Activated gamma-delta T cell (primary cell): ENCODE data around the gene SPATA19.

Source experiments
- DNase-seq: peaks from one replicate; lab custom pipeline; 2025; lab: John Stamatoyannopoulos, UW

The SPATA19 gene

GRCh38 chr11:133818302-133818701 lies 27.0 kb downstream of the SPATA19 start:
- DNase-seq = no peak

- no peak for DNase-seq
Observed at GRCh38 chr11:133817449-133817848, 27.9 kb downstream of the SPATA19 start.

- no peak for DNase-seq
Observed at GRCh38 chr11:133816146-133816870, 29.0 kb downstream of the SPATA19 start.

GRCh38 chr11:133815636-133816035 lies 29.7 kb downstream of the SPATA19 start:
- no peak for DNase-seq

GRCh38 chr11:133814588-133815100 lies 30.7 kb downstream of the SPATA19 start:
- DNase-seq = no peak

- no peak for DNase-seq
Observed at GRCh38 chr11:133811850-133812685, 33.2 kb downstream of the SPATA19 start.

- no peak for DNase-seq
Observed at GRCh38 chr11:133810766-133811165, 34.5 kb downstream of the SPATA19 start.

- no peak for DNase-seq
Observed at GRCh38 chr11:133809569-133810491, 35.5 kb downstream of the SPATA19 start.

GRCh38 chr11:133808393-133809140 lies 36.7 kb downstream of the SPATA19 start:
- DNase-seq = no peak

- no peak for DNase-seq
Observed at GRCh38 chr11:133803026-133803425, 42.3 kb downstream of the SPATA19 start.

- no peak for DNase-seq
Observed at GRCh38 chr11:133801356-133801755, 44.0 kb downstream of the SPATA19 start.

- DNase-seq = no peak
Observed at GRCh38 chr11:133800666-133801065, 44.6 kb downstream of the SPATA19 start.

- DNase-seq = no peak
Observed at GRCh38 chr11:133797554-133797953, 47.8 kb downstream of the SPATA19 start.

GRCh38 chr11:133796043-133796795 lies 49.1 kb downstream of the SPATA19 start:
- DNase-seq = no peak

GRCh38 chr11:133795088-133795487 lies 50.2 kb downstream of the SPATA19 start:
- no peak for DNase-seq

- no peak for DNase-seq
Observed at GRCh38 chr11:133794205-133794604, 51.1 kb downstream of the SPATA19 start.

GRCh38 chr11:133793271-133794035 lies 51.9 kb downstream of the SPATA19 start:
- DNase-seq = no peak

- no peak for DNase-seq
Observed at GRCh38 chr11:133790995-133791394, 54.3 kb downstream of the SPATA19 start.
